Endothelial cell of coronary artery (primary cell): ENCODE results near the gene ZFP69B. TPM values are rescaled to one million over a fixed set of nuclear protein-coding genes. Genes with fewer than 3 reads are reported as not detected.

Source experiments
- total RNA-seq: library from RNA; depleted of rRNA; stranded (reverse); fragments of >200 nt; gene quantifications from 2 replicates; pipeline ENCODE4 v1.2.3, GENCODE V29; 2014

The ZFP69B gene
- total RNA-seq: 2.7 and 3.2 TPM in 2 replicates

GRCh38 chr1:40449684-40450494 is at the start of gene ZFP69B:
Gene ZFP69B (plus strand): TSS chr1:40450476. CDS start chr1:40450962, 486 bp downstream.

GRCh38 chr1:40476924-40477677 is 26.8 kb downstream of the ZFP69B start, which contains the start of gene ZFP69:
Gene ZFP69 (plus strand): TSS chr1:40477290. CDS start chr1:40479362, 2,072 bp downstream.

GRCh38 chr1:40508375-40509341 is 58.4 kb downstream of the ZFP69B start, which contains the start of gene EXO5:
Gene EXO5 (plus strand): TSS chr1:40508767. CDS start chr1:40514545, 5,778 bp downstream.

Other genes with a start within 250 kb of the ZFP69B start
- gene TMCO2, start 202.5 kb upstream of the ZFP69B start, total RNA-seq: not detected in 2 replicates
- gene ZMPSTE24, start 192.2 kb upstream of the ZFP69B start, total RNA-seq: 54.6 and 58.1 TPM in 2 replicates
- gene COL9A2, start 133.2 kb upstream of the ZFP69B start, total RNA-seq: 0.09 and 0.28 TPM in 2 replicates
- gene SMAP2, start 76.7 kb upstream of the ZFP69B start, total RNA-seq: 4.4 and 5.7 TPM in 2 replicates
- 1.9 and 3.7 TPM in 2 replicates for gene ZFP69, start 26.8 kb downstream of the ZFP69B start, total RNA-seq
- gene EXO5, start 58.3 kb downstream of the ZFP69B start, total RNA-seq: 8.6 and 9.3 TPM in 2 replicates
- 3.8 and 4.0 TPM in 2 replicates for gene ZNF684, start 81.2 kb downstream of the ZFP69B start, total RNA-seq
- 0.09 and 0.28 TPM in 2 replicates for gene RIMS3, start 215.2 kb downstream of the ZFP69B start, total RNA-seq
- 17.5 and 21.8 TPM in 2 replicates for gene NFYC, start 241.2 kb downstream of the ZFP69B start, total RNA-seq